GM23338 (cell line): Measurements from ENCODE around the gene KDM6B. TPM values are rescaled to one million over a fixed set of nuclear protein-coding genes. Genes with fewer than 3 reads are reported as not detected.

Experiments used
- ATAC-seq: fragments of 200-7000 bp; cut with Tn5 transposase; 3 replicates; pipeline ENCODE4 v1.9.1; 2020
- DNase-seq: peaks from one replicate; pipeline ENCODE4 v3.0.0-alpha.2; 2015; ENCODE audit warnings: low spot score
- H2AFZ ChIP-seq: fragments of 200-600 bp; sonication (generic); 2 replicates; pipeline ENCODE4 v1.8.0; 2016; ENCODE audit warnings: antibody characterized with exemption, mild to moderate bottlenecking, moderate library complexity
- H3F3A ChIP-seq: fragments of 200-600 bp; sonication (generic); replicated peaks from 2 replicates; pipeline ENCODE4 v1.8.0; 2017; ENCODE audit warnings: antibody characterized with exemption, mixed run types, low read depth
- H3K27ac ChIP-seq: fragments of 200-600 bp; sonication (generic); 2 replicates; pipeline ENCODE4 v1.6.1; 2016; ENCODE audit warnings: low read depth
- H3K27me3 ChIP-seq: fragments of 200-600 bp; sonication (generic); 2 replicates; pipeline ENCODE4 v1.8.0; 2016; ENCODE audit warnings: mild to moderate bottlenecking, mixed run types, moderate library complexity; ENCODE audit not compliant: insufficient read depth
- H3K36me3 ChIP-seq: fragments of 200-600 bp; sonication (generic); 2 replicates; pipeline ENCODE4 v1.8.0; 2016; ENCODE audit warnings: mild to moderate bottlenecking; ENCODE audit not compliant: insufficient read depth
- H3K4me1 ChIP-seq: fragments of 200-600 bp; sonication (generic); 2 replicates; pipeline ENCODE4 v1.8.0; 2016; ENCODE audit warnings: mild to moderate bottlenecking, moderate library complexity; ENCODE audit not compliant: insufficient read depth
- H3K4me2 ChIP-seq: fragments of 200-600 bp; sonication (generic); 2 replicates; pipeline ENCODE4 v1.7.1; 2017; ENCODE audit warnings: mixed run types
- H3K4me3 ChIP-seq: fragments of 200-600 bp; sonication (generic); 2 replicates; pipeline ENCODE4 v1.6.1; 2016; ENCODE audit warnings: mixed run types
- H3K79me2 ChIP-seq: fragments of 200-600 bp; sonication (generic); replicated peaks from 2 replicates; pipeline ENCODE4 v1.8.0; 2017; ENCODE audit warnings: mild to moderate bottlenecking; ENCODE audit not compliant: insufficient read depth
- H3K9me2 ChIP-seq: fragments of 200-600 bp; sonication (generic); 2 replicates; pipeline ENCODE4 v1.8.0; 2017; ENCODE audit not compliant: insufficient read depth
- H4K20me1 ChIP-seq: fragments of 200-600 bp; sonication (generic); replicated peaks from 2 replicates; pipeline ENCODE4 v1.8.0; 2017; ENCODE audit warnings: mild to moderate bottlenecking; ENCODE audit not compliant: insufficient read depth
- H3K27ac Mint-ChIP-seq: 2 replicates; pipeline ENCODE4 v1.8.0; 2020; ENCODE audit warnings: inconsistent platforms, mild to moderate bottlenecking, moderate library complexity, mixed read lengths
- H3K27me3 Mint-ChIP-seq: 3 replicates; pipeline ENCODE4 v1.8.0; 2022; ENCODE audit warnings: low read depth, mild to moderate bottlenecking, moderate library complexity, mixed read lengths, inconsistent platforms; ENCODE audit not compliant: insufficient read depth, poor library complexity
- H3K36me3 Mint-ChIP-seq: 3 replicates; pipeline ENCODE4 v1.8.0; 2021; ENCODE audit warnings: low read depth, mild to moderate bottlenecking, inconsistent platforms, moderate library complexity, mixed read lengths
- H3K4me1 Mint-ChIP-seq: 3 replicates; pipeline ENCODE4 v1.8.0; 2020; ENCODE audit warnings: mild to moderate bottlenecking, inconsistent platforms, mixed read lengths
- H3K4me3 Mint-ChIP-seq: 3 replicates; pipeline ENCODE4 v1.8.0; 2021; ENCODE audit warnings: moderate library complexity, mild to moderate bottlenecking, inconsistent platforms, mixed read lengths
- H3K9me3 Mint-ChIP-seq: 3 replicates; pipeline ENCODE4 v1.8.0; 2020; ENCODE audit warnings: moderate library complexity, mild to moderate bottlenecking, inconsistent platforms, mixed read lengths
- CREB1 ChIP-seq: fragments of 250-450 bp; sonication (Bioruptor Pico); IDR thresholded peaks from 2 replicates; pipeline ENCODE4 v1.5.0; 2020; ENCODE audit warnings: low read depth, mild to moderate bottlenecking, moderate library complexity
- CTCF ChIP-seq, 2 experiments: fragments of 200-600 bp in 1 of 2; sonication (generic) in 1 of 2; conservative IDR thresholded peaks; 2 replicates each; pipeline versions ENCODE4 v1.5.1 to v1.6.1; 2016 to 2017; ENCODE audit warnings: antibody characterized with exemption in 2 of 2, low read depth in 2 of 2, mild to moderate bottlenecking in 2 of 2, moderate library complexity in 1 of 2
- ETS1 ChIP-seq: IDR thresholded peaks from 2 replicates; pipeline ENCODE4 v1.6.1; 2016; ENCODE audit warnings: antibody characterized with exemption
- EZH2 ChIP-seq: fragments of 200-600 bp; sonication (generic); IDR thresholded peaks from one replicate; pipeline ENCODE4 v1.8.0; 2017; ENCODE audit warnings: antibody characterized with exemption, mild to moderate bottlenecking, low read depth; ENCODE audit not compliant: unreplicated experiment
- EZH2phosphoT487 ChIP-seq: fragments of 200-600 bp; sonication (generic); IDR thresholded peaks from one replicate; pipeline ENCODE4 v1.8.1; 2018; ENCODE audit warnings: antibody characterized with exemption; ENCODE audit not compliant: unreplicated experiment
- JUNB ChIP-seq: IDR thresholded peaks from one replicate; pipeline ENCODE4 v1.6.1; 2016; ENCODE audit warnings: antibody characterized with exemption; ENCODE audit not compliant: unreplicated experiment
- NANOG ChIP-seq: IDR thresholded peaks from 2 replicates; pipeline ENCODE4 v1.6.1; 2016; ENCODE audit warnings: antibody characterized with exemption, borderline replicate concordance
- POLR2AphosphoS5 ChIP-seq: IDR thresholded peaks from 2 replicates; pipeline ENCODE4 v1.6.1; 2016; ENCODE audit warnings: antibody characterized with exemption, low read depth
- REST ChIP-seq: IDR thresholded peaks from one replicate; pipeline ENCODE4 v1.6.1; 2018; ENCODE audit warnings: antibody characterized with exemption; ENCODE audit not compliant: unreplicated experiment
- STAT1 ChIP-seq: IDR thresholded peaks from one replicate; pipeline ENCODE4 v1.6.1; 2016; ENCODE audit warnings: antibody characterized with exemption; ENCODE audit not compliant: unreplicated experiment
- ZNF114 ChIP-seq: fragments of 250-450 bp; sonication (Bioruptor Pico); IDR thresholded peaks from 2 replicates; pipeline ENCODE4 v1.5.0; 2020; ENCODE audit warnings: mild to moderate bottlenecking, moderate library complexity
- ZNF331 ChIP-seq: fragments of 250-450 bp; sonication (Bioruptor Pico); IDR thresholded peaks from 2 replicates; pipeline ENCODE4 v1.5.0; 2020; ENCODE audit warnings: low read depth, mild to moderate bottlenecking, moderate library complexity
- ZNF462 ChIP-seq: fragments of 250-450 bp; sonication (Bioruptor Pico); IDR thresholded peaks from 2 replicates; pipeline ENCODE4 v1.5.0; 2020; ENCODE audit warnings: mild to moderate bottlenecking, moderate library complexity
- polyA plus RNA-seq: library from polyadenylated mRNA; unstranded; fragments of >200 nt; fragmentation: Nextera tagmentation; extraction: Ambion mirVana; gene quantifications from 2 replicates; pipeline ENCODE4 v1.2.1, GENCODE V29; 2016
- total RNA-seq: library from RNA; depleted of rRNA; stranded (reverse); fragments of >200 nt; shearing (Covaris generic); gene quantifications from 2 replicates; pipeline ENCODE4 v1.2.3, GENCODE V29; 2014

The KDM6B gene
- total and polyA plus RNA-seq, 2 experiments from 2014 or later, result 1.1 to 1.4 TPM

GRCh38 chr17:7830616-7831015, 3.4 kb upstream of the KDM6B start:
- Histone ChIP-seq H3K27ac (no peak overlapping the region), H3K79me2 (no peaks in the 10 kb centered on the region), H3K27me3 (peaks cover 58% of the 10 kb centered on the region), H4K20me1 (no peaks in the 10 kb centered on the region), H3F3A (0 out of 2 replicates have a peak, but pooled peaks cover 3% of the 10 kb centered on the region), H3K4me1 (peaks cover 4% of the 10 kb centered on the region; the same call in 1 of the 2 replicates), H3K9me2 (no peaks in the 10 kb centered on the region), H3K36me3 (no peaks in the 10 kb centered on the region), H3K4me3 (no peak overlapping the region), H3K4me2 (no peak overlapping the region), H2AFZ (no peak overlapping the region)
- DNase-seq (no peak), ATAC-seq (no peak)
- H3K27ac Mint-ChIP-seq, result no peak overlapping the region
- no peaks in the 10 kb centered on the region for H3K36me3 Mint-ChIP-seq
- H3K4me3 Mint-ChIP-seq, result no peak overlapping the region; the same call in 2 of the 3 replicates
- TF ChIP-seq EZH2, result no peak
- no peak for TF ChIP-seq POLR2AphosphoS5
- no peak for TF ChIP-seq JUNB
- TF ChIP-seq STAT1, result no peak
- TF ChIP-seq CTCF (conservative IDR thresholded peaks at IDR 0.05; ENCODE audit: low read depth in 2 of 2), result no peak
- no peak for TF ChIP-seq CREB1
- no peak for TF ChIP-seq REST
- no peak for TF ChIP-seq ZNF114 (CRISPR knock-in tag)
- no peak for TF ChIP-seq ZNF331 (CRISPR knock-in tag)
- no peak for TF ChIP-seq ZNF462
- TF ChIP-seq EZH2phosphoT487, result no peak
- TF ChIP-seq NANOG, result no peak
- TF ChIP-seq ETS1, result no peak
- peaks cover 44% of the 10 kb centered on the region for H3K27me3 Mint-ChIP-seq
- H3K4me1 Mint-ChIP-seq, result peaks cover 10% of the 10 kb centered on the region
- H3K9me3 Mint-ChIP-seq, result no peaks in the 10 kb centered on the region
